Measurements from ENCODE around the gene PAQR5. TPM values are rescaled to one million over a fixed set of nuclear protein-coding genes. Genes with fewer than 3 reads are reported as not detected.
"Not testable (repeated sequence)": the region's sequence is repeated elsewhere in the genome, so short reads cannot be mapped to it uniquely, and the experiment has no call there.

The PAQR5 gene
- total RNA-seq, 4 donors from 2014 or later: 0.27 to 2.6 (median 1.4) TPM

DNA sequence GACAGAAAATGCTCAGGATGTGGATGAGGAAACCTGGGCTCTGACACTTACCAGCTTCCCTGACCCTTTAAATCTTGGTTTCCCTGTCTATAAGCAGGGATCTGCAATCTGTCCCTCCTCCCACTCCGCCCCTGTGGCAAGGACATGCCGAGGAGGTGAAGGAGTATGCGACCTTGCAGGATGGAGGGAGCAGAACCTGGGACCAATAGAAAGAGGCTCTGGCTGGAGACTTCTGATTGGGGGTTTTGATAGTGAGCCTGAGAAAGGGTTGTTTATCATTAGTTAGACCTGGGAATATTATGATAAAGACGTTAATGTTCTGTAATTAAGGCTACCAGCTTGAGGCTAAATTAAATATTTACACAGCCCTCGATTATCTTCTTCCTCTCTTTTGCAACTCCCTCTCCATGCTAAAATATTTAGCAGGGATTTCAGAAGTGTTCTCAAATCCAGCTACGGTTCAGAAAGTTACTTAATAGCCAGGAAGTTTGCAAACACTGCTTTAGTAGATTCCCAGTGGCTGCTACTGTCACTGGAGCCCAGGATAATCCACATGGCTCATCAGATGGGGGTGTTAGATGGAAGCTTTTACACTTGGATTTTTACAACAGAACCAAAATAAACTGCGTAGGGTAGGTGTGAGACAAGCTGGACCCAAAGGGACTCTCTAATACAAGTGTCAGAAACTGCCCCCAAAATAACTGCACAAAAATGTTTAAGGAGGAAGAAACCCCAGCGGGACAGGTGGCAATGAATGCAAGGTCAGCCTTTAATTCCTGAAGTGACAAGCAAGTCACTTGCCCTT is 9.2 kb upstream of the PAQR5 start:
- Histone ChIP-seq H3K27me3 (no peaks in the 10 kb centered on the region), H3K27ac (peak overlapping the region in 2 of 4 donors; percentile 1 to 26), H3K4me3 (no peak overlapping the region), H3K36me3 (no peaks in the 10 kb centered on the region), H3K9me3 (no peaks in the 10 kb centered on the region), H3K4me1 (no peaks in the 10 kb centered on the region)
- ATAC-seq: no peak
- 41 to 44% methylated on average over 7 to 8 of the region's 8 CpGs for WGBS, 2 donors (ENCODE audit: low coverage in 1 of 2)
- TF ChIP-seq POLR2AphosphoS5 (IDR thresholded peaks at IDR 0.05): no peak
- TF ChIP-seq EP300 (IDR thresholded peaks at IDR 0.05): no peak
- TF ChIP-seq POLR2A (IDR thresholded peaks at IDR 0.05): no peak
- TF ChIP-seq, protein P1, sequence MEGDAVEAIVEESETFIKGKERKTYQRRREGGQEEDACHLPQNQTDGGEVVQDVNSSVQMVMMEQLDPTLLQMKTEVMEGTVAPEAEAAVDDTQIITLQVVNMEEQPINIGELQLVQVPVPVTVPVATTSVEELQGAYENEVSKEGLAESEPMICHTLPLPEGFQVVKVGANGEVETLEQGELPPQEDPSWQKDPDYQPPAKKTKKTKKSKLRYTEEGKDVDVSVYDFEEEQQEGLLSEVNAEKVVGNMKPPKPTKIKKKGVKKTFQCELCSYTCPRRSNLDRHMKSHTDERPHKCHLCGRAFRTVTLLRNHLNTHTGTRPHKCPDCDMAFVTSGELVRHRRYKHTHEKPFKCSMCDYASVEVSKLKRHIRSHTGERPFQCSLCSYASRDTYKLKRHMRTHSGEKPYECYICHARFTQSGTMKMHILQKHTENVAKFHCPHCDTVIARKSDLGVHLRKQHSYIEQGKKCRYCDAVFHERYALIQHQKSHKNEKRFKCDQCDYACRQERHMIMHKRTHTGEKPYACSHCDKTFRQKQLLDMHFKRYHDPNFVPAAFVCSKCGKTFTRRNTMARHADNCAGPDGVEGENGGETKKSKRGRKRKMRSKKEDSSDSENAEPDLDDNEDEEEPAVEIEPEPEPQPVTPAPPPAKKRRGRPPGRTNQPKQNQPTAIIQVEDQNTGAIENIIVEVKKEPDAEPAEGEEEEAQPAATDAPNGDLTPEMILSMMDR (IDR thresholded peaks at IDR 0.05): no peak

DNA sequence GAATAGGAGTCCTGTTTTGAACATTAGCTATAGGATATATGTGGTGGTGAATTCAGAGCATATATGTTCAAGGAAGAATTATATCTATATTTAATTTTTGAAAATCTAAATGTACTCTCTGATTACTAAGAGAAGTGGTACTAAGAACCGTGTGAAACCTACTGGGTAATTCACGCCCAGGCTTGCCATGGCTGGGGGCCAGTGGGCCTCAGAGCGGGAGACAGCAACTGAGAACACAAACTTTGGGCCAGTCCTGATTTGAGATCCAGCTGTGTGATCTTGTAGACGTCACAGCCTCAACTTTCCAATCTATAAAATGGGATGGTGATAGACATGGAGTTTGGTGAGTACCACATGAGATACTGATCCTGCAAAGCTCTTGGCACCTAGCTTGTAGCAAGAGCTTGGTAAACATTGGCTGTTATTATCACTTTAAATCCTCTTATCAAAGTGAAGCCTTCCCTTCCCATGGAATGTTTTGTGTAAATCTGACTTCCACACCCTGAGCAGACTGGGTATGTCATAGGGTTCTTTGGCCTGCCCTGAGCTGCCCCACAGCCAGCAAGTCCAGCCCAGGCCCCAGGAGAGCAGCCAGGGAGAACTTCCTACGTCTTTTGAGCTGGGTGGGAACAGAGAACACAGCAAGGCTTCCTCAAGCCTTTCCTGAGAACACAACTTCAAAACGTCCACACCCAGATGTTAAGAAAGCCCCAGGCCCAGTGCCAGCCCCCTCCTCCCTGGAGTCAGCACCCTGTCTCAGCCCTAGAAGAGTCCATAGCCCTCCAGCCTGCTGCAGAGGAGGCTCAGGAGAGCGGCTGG is 8.2 kb upstream of the PAQR5 start:
- Histone ChIP-seq H3K4me1 (no peaks in the 10 kb centered on the region), H3K36me3 (no peaks in the 10 kb centered on the region), H3K27ac (peak overlapping the region in 1 of 4 donors; percentile 1), H3K27me3 (peaks cover 8% of the 10 kb centered on the region), H3K4me3 (no peak overlapping the region), H3K9me3 (no peaks in the 10 kb centered on the region)
- 77 to 82% methylated on average over 3 to 4 of the region's 7 CpGs for WGBS, 2 donors (ENCODE audit: low coverage in 1 of 2)
- TF ChIP-seq EP300 (IDR thresholded peaks at IDR 0.05) (no peak), POLR2A (IDR thresholded peaks at IDR 0.05) (no peak), POLR2AphosphoS5 (IDR thresholded peaks at IDR 0.05) (no peak)
- TF ChIP-seq, protein P1 (IDR thresholded peaks at IDR 0.05): no peak
- ATAC-seq: peak; percentile 75

DNA sequence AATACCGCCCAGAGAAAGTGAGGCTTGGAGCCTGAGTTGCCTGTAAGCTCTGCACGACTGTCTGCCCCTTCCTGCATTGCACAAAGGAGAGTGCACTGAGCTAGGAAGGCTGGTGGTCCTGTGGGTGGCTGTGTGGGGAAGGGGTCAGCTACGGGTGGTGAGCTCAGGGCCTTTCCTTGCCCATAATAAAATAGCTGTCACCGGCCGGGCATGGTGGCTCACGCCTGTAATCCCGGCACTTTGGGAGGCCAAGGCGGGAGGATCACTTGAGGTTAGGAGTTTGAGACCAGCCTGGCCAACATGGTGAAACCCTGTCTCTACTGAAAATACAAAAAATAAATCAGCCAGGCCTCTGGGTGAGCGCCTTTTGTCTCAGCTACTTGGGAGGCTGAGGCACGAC is 7.1 kb upstream of the PAQR5 start:
- not testable (repeated sequence) for H3K4me1 ChIP-seq, H3K36me3 ChIP-seq, H3K27ac ChIP-seq, H3K4me3 ChIP-seq, H3K9me3 ChIP-seq, ATAC-seq
- H3K27me3 ChIP-seq: peaks cover 14% of the 10 kb centered on the region
- 80 to 100% methylated on average over 1 of the region's 10 CpGs for WGBS, 2 donors (ENCODE audit: low coverage in 1 of 2)

DNA sequence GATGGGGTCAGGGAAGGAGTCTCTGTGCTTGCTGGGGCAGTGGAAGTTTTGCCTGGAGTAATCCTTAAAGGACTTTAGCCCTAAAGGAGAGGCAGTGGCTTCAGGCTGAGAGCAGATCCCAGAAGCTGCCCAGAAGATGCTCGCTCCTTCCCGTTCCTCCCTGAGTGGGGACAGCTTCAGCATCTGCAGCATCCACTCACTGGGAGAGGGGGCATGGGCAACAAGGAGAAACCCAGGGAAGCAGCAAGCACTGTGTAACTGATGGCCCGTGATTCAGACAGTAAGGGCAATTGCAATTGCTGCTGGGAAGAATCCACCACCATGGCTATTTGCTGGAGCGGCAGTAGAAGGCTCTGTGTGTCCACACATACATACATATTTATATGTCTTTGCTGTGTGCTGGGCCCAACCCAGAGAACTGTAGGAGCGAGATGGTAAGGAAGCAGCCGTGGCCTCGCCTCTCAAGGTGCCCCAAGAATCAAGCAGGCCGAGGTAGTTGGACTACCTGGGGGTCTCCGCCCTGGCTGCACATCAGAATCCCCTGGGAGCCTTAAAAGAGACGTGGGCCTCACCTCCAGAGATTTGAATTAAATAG is 5.8 kb upstream of the PAQR5 start:
- H3K4me1 ChIP-seq: no peaks in the 10 kb centered on the region
- no peaks in the 10 kb centered on the region for H3K9me3 ChIP-seq
- no peak for TF ChIP-seq POLR2A (IDR thresholded peaks at IDR 0.05)
- no peak for TF ChIP-seq EP300 (IDR thresholded peaks at IDR 0.05)
- TF ChIP-seq, protein P1 (IDR thresholded peaks at IDR 0.05): no peak
- TF ChIP-seq POLR2AphosphoS5 (IDR thresholded peaks at IDR 0.05): no peak
- H3K27me3 ChIP-seq: peaks cover 26% of the 10 kb centered on the region
- WGBS, 2 donors (ENCODE audit: low coverage in 1 of 2): 80 to 100% methylated on average over 2 to 7 of the region's 10 CpGs
- H3K36me3 ChIP-seq: no peaks in the 10 kb centered on the region
- H3K27ac ChIP-seq: no peak overlapping the region
- no peak overlapping the region for H3K4me3 ChIP-seq
- no peak for ATAC-seq

All from gastroesophageal sphincter (tissue), 4 donors.